ENCODE data around the gene ZIC5.
"Not testable (repeated sequence)": the region's sequence is repeated elsewhere in the genome, so short reads cannot be mapped to it uniquely, and the experiment has no call there.

ZIC5 gene

DNA sequence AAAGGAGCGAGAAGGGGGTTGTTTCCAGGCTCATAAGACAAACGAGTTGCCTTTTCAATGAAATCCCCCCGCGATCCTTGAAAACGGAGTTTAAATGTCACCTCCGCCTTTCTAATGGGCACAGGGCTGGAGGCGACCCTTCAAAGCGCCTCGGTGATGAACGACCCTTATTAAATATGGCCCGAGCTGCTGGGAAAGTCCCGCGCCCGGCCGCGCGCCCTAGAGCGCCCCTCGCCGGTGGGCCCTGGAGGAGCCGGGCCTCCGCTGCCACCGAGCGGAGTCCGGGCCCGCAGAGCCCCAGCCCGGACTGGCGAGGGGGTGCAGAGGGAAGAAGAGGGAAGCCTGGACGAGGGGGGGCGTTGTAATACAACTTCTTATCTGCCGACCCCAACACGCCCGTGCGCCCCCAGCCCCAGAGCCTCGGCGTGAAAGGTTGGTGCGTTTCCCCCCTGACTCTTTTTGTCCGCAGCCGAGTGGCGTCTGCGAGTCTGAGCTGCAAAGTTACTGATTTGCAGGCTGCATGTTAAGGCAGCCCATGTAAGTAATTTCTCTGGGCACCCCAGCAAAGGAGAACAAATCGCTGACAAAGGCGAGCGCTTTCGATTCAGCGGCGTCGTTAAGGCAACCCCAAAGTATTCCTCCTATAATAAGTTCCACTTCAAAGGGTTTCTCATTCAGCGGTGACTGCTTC is 11.9 kb downstream of the ZIC5 start:
- no peak for DNase-seq

DNA sequence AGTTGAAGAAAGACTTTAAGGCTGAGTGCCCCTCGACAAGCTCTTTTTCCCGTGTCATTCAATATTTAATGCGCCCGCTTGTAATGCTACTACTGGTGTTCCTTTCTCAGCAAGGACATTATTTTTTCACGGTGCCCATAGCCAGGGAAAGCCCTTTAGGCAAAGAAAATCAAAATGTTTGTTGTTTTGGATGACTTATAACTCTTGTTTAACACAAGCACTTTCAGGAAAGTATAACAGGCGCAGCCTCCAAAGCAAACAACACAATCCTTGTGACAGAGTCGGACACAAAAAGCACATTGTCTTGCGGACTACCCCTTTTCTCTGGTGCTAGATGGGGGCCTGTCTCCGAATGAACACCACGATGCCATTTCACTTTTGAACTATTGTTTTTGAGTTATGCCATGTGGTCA is 12.4 kb downstream of the ZIC5 start:
- no peak for DNase-seq

DNA sequence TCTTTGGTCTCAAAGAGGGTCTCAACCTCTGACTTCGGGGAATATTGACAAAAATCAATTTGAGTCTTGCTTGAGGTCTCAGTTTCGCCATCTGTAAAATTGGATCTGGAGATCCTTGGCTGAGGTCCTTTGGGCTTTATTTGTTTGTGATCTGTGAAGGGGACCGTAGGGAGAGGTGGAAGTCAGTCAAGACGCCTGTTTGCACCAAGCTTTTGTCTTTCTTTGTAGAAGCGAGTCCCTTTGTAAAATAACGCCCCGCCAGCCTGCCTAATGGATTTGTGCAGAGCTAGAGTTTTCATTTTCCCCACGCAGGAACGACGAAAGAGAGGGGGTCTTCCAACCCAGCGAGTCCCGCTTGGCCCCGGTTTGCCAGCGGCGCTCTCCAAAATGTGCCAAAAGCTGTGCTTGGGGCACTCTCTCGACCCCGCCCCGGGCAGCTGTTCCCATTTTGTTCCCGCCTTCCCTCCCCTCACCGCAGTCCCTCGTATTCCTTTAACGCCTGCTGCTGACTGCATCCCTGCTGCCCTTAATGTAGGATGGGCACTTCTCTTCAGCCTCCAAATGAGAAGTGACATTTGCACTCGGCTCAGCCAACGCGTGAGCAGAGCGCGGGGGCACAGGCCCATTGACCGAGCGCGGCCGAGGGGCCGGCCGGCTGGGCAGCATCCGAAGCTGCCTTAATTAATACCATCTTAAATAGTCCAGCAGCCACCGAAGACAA is 13.0 kb downstream of the ZIC5 start:
- no peak for DNase-seq

DNA sequence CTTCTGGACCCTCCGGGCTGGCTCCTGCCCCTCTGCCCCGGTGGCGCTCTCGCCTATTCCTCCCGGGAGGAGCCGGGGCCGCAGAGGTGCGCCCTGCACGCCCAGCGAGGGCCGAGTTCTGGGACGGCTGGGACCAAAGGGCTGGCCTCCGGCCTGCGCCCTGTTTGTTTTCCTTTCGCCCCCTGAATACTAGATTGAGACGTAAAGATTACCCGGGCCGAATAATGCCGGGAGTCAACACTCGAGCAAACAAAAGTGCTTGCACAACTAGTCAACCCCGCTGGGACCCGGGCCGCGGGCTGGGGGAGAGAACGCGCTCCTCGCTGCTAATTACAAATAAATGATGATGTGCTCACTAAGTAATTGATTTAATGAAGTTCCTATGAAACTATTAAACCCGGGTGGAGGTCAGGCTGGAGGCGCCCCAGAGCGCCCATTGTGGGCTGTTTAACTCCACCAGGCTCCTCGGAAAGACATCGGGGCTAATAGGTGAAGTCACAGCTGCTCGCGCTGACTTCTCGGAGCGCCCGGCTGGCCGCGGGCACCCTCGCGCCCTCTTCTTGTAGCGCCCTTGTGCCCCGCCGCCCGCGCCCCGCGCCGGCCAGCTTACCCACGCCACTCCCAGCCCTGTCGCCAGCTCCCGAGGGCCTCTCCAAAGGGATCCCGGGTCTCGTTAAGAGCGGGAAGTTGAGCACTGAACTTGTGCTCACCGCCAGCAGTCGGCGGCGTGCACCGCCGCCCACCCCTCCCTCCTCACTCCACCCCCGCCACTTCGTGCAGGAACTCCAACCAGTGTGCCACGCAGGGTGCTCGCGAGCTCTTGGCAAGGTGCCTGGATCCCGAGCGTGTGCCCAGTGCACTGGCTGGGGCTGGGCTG is 14.9 kb downstream of the ZIC5 start:
- no peak for DNase-seq

DNA sequence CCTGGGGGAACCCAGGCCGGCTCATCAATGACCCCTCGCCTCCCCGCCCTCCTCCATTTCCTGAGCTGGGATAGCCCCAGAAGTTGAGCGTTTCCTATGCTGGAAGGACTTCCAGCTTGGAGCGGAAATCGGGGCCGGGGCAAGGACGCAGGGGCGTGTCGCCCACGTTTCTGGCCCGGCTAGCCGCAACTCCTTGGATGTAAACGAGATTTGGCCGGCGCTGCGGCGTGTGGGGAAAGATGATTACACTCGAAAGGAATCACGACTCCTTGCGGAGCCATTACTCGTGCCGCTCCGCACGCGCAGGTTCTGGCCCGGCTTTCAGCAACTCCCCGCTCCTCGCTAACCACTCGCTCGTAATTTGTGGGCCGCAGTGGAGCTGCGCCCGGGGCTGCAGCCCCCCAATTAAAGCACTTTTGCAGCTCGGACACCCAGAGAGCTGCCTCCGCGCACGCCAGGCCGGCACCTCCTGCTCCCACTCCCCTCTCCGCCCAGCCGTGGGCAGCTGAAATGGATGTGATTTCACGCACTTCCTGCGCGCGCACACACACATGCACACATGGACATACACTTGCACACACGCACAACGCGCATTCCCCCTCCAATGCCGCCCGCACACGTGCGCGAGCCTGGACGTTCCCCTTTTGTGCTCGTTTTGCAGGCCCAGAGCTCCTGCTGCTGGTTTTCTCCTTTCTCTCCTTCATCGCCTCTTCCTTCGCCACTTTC is 15.7 kb downstream of the ZIC5 start:
- no peak for DNase-seq

DNA sequence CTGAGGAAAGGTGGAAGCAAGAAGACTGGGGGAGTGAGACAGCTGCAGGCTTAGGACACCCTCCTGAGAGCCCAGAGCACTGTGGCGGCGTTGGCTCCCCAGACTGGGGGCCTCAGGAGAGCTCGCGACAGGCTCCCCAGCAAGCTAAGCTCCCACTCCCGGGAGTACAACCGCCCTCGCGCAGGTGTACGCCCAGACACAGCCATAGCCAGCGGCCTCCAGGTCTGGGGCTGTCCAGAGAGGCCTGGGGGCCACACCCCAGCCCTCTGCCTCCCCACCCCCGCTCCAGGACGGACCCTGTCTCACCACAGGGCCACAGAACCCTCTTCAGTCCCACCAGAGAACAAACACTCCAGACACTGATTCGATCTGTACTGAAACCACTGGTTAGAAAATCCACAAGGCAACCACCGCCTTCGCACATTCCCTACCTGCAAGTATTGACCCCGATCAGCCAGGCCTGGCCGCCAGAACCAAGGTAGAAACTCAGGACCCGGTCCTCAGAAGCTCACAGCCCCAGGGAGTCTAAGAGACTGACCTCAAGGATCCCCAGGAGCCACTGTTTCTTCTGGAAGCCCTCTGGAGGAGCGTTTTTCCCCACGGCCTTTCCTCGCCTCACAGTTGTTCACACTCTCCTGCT is 16.3 kb downstream of the ZIC5 start:
- no peak for DNase-seq

DNA sequence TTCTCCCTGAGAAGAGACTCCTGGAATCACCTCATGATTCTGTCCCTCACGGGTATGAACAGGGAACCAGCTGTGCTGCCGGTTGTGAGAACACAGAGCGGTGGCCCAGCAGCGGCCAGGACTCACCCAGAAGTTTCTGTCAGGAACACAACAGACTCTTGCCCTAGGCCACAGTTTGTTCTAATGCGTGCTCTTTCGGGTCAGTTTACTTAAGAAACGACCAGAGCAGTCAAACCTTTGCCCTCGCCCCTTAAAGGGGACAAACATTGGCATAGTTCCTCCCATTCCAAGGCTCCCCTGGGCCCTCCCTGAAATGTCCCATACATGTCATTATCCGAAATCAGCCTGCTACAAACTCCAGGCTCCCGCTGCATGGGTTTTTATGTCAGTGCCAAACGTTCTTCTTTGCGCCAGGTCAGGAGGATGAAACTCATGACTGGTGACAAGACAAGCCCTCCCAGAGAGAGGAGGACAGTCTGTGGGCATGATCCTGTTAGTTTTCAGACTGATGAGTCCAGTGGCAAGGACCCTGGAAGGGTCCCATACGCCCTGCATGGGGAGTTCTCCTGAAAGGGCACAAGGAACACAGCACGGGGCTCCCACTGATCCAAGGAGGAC is 18.3 kb downstream of the ZIC5 start:
- DNase-seq: no peak

DNA sequence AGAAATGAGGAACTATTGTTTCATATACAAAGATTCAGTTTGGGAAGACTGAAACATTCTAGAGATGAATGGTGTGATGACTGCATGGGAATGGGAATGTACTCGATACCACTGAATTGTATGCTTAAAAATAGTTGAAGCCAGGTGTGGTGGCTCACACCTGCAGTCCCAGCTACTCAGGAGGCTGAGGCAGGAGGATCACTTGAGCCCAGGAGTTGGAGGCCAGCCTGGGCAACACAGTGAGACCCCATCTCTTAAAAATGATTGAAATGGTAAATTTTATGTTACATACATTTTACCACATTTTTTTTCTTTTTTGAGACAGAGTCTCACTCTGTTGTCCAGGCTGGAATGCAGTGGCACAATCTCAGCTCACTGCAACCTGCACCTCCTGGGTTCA is 19.9 kb downstream of the ZIC5 start:
- DNase-seq: not testable (repeated sequence)

DNA sequence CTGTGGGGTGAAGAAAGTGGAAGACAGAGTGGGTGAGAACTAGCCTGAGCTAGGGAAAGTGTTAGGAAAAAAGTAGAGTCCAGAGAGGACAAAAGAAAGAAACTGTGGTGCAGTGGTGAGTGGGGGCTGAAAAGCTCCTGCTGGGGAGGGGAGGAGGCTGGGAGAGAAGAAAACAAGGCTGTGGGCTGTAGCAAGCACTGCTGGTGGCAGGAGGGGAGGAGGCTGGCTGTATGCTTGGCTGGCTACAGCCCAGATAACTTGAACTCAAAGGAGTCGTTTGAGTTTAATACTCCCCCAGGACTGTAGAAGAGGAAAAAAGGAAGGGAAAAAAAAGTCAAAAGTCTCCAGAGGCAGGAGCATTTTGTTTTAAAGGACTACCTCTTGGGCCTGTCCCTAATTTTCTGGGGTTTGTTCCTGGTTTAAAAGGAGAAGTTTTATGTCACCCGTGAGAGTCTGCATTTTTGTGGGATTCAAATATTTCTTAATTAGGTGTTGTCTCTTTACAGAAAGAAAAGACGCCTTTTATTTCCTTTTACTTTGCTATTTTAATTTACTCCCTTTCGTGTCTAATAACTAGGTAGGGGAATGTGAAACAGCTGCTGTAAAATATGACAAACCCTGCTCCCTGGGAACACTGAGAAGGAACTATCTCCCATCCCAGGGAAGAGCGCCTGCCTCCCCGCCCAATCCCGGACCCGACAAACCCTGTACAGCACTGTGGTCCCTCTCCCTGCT is 21.7 kb downstream of the ZIC5 start:
- no peak for DNase-seq

DNA sequence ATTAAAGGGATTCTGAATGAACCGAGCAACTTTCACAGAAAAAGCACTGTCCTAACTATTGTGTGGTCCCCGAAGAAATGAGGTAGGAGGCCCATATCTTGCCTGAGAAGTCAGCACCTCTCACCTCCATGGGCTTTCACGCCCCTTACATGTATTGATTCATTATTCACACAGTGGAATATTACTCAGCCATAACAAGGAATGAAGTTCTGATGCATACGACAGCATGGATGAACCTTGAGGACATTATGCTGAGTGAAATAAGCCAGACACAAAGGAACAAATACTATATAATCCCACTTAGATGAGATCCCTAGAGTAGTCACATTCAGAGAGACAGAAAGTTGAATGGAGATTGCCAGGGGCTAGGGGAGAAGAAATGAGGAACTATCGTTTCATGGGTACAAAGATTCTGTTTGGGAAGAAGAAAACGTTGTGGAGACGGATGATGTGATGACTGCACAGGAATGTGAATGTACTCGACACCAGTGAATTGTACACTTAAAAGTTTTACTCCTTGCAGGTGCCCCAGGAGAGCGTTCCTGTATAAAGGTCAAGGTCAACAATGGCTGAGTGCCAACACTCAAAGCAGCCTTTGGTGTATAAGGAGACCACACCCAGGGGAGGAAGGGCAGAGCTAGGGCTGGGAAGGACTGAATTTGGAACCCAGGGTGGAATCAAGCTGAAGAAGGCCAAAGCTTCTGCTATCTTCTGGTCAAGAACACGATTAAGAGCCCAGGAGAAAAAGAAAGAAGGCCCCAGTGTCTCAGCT is 22.5 kb downstream of the ZIC5 start:
- DNase-seq: no peak

DNA sequence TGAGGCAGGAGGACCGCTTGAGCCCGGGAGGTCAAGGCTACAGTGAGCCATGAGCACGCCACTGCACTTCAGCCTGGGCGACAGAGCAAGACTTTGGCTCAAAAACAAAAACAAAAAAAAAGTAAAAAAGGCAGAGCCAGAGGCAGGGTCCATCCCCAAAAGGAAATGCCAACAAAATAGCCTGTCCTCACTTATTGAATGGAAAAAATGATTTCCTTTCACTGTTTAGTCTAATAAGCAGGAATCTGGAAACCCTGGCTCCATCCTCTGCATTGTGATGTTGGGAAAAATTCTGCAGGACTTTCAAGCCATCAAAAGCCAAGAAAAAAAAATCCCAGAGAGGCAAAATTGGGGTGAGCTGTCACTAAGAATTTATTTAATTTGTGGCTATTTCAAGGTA is 23.2 kb downstream of the ZIC5 start:
- DNase-seq: no peak

DNA sequence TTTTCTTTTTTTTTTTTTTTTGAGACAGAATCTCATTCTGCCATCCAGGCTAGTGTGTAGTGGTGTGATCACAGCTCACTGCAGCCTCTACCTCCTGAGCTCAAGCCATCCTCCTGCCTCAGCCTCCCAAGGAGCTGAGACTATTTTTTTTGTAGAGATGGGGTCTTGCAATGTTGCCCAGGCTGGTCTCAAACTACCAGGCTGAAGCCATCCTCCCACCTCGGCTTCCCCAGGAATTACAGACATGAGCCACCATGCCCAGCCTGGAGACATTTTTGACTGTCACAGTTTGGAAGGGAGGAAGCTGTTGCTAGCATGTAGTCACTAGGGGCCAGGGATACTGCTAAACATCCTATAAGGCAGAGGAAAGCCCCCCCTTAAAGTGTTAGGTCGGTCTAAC is 23.9 kb downstream of the ZIC5 start:
- no peak for DNase-seq

DNA sequence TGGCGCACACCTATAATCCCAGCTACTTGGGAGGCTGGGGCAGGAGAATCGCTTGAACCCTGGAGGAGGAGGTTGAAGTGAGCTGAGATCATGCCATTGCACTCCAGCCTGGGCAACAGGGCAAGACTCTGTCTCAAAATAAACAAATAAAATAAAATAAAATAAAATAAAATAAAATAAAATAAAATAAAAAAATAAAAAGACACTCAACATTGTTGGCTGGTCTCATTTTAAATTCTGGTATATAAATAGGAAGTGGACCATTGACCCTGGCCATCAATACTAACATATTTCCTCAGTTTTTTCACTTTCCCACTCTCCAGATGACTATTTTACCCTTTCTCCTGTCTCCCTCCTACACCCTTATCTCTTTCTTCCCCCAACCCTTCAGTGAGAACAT is 26.1 kb downstream of the ZIC5 start:
- DNase-seq: not testable (repeated sequence)

DNA sequence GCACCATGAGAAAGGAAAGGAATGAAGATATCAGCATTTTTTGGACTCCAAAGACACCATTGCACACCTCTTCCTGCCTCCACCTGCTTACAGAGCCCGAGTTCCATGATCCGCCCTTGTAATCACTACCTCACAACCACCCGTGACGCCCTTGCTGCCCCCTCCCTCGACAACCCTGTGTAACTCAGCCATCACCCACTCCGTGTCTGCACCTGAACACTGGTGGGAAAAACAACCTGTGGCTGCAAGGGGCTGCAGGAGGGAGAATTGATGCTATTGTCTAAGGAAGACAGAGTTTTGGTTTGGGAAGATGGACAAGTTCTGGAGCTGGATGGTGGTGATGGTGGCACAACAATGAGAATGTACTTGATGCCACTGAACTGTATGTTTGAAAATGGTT is 27.0 kb downstream of the ZIC5 start:
- DNase-seq: no peak

DNA sequence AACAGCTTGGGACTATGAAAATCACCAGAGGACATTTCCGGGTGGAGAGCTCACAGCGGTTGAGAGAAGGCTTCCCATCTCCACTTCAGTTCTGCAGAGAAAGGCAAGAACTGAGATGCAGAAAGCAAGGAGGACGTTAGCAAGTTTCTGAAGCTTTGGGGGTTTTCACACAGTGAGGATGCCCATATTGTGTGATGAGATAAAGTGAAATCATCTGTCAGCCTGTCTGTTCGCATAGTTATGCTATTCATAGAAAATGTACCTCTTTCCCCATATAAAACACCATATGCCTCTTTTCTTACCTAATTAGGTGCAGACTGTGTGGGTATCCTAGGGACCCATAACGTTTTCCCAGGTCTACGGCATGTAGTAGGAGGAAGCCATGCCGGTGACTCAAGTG is 27.5 kb downstream of the ZIC5 start:
- DNase-seq: no peak

DNA sequence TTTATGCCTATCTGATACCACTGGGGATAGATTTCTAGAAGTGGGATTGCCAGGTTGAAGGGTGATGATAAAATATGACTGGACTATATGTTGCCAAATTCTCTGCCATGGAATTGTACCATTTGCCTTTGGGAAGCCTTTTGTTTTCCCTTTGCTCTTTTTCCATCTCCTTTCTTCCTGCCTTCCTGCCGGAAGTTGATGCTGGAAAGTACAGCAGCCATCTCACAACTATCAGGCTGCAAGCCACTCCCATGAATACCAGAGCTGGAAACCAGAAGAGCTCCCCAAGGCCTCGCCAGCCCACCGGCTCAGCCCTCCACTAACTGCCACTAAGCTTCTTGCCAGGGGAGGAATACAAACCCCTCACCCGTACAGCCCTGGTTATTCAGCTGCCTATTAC is 29.7 kb downstream of the ZIC5 start:
- DNase-seq: no peak

DNA sequence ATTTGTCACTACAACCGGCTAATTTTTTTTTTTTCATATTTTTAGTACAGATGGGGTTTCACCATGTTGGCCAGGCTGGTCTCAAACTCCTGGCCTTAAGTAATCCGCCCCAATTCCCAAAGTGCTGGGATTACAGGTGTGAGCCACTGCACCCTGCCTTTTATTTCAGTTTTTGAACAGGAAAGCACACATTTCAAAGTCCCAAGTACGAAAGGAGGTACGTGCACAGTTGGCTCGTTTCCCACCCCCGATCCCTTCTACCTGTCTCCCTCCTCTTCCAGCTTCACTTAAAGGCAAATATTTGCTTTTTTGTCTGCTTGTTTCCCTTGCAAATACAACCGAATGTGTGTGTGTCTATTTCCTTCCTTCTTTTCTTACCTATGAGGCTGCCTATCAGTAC is 30.5 kb downstream of the ZIC5 start:
- no peak for DNase-seq

DNA sequence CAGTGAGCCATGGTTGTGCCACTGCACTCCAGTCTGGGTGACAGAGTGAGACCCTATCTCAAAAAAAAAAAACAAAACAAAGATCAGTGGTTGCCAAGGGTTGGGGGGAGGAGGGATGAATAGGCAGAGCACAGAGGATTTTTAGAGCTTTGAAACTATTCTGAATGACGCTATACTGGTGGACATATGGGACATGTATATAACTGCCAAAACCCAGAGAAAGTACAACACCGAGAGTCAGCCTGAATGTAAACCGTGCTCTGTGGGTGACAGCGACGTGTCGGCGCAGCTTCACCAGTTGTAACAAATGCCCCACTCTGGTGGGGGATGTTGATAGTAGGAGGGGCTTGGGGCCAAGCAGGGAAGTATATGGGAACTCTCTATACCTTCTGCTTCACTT is 32.9 kb downstream of the ZIC5 start:
- DNase-seq: no peak

DNA sequence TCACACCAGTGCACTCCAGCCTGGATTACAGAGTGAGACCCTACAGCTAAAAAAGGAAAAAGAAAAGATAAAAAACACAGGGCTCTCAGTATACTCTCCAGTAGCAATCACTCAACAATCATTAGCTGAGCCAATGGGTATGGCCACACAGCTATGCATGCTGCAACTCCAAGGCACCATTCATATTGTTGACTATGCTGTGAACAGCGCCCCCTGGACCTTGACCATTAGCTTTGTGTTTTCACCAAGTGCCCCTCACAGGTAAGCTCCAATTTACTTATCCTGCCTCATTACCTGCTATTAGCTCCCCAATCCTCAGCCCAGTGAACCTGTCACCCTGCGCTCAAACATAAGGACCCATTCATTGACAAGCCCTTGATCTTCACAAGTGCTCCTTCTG is 35.8 kb downstream of the ZIC5 start:
- DNase-seq: no peak

DNA sequence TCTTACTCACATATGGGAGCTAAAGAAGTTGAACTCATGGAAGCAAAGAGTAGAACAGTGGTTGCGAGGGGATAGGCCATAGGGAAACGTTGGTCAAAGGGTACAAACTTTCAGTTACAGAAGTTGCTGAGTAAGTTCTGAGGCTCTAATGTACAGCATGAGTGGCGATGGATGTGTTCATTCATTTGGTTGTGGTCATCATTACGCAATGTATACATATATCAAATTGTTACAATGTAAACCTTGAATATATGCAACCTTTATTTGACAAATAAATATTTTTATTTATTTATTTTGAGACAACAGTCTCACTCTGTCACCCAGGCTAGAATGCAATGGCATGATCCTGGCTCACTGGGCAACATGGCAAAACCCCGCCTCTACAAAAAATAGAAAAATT is 38.7 kb downstream of the ZIC5 start:
- no peak for DNase-seq

DNA sequence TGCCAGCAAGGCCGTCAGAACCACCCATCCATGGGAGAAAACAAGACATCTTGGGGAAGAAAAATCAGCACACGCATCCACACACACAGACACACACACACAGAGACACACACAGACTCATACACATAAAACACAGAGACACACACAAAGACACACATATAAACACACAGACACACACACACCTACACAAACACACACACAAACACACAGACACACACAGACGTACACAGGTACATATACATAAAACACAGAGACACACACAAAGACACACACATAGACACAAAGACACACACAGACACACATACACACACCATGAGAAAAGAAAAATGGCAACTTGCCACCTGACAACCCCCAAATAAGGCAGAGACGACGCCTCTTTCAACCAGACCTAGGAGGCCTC is 40.6 kb downstream of the ZIC5 start:
- DNase-seq: no peak

All from cortex of kidney (tissue), 1 donor.